Measurements from ENCODE around the gene STAB2. TPM values are rescaled to one million over a fixed set of nuclear protein-coding genes. Genes with fewer than 3 reads are reported as not detected.

STAB2 gene
- total RNA-seq, 1 experiment from 2014 or later = not detected

DNA sequence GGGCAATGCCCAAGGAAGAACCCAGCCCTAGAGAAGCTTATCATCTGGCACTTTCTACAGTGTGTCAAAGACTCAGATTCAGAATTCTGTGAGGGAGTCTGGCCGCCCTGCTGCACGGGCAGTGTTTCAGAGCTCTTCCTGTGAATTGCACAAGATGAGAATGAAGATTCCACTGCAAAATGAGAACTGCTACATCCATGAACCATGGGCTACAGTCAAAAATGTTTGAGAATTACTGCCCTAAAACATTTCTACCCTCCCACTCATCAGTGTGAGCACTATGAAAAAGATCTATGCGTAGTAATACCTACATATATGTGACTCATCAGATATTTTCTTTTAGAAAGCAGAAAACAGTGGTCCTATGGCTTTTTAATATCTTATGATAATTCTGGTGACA is 104.0 kb downstream of the STAB2 start:
- DNase-seq (ENCODE audit: low read depth) = no peak

DNA sequence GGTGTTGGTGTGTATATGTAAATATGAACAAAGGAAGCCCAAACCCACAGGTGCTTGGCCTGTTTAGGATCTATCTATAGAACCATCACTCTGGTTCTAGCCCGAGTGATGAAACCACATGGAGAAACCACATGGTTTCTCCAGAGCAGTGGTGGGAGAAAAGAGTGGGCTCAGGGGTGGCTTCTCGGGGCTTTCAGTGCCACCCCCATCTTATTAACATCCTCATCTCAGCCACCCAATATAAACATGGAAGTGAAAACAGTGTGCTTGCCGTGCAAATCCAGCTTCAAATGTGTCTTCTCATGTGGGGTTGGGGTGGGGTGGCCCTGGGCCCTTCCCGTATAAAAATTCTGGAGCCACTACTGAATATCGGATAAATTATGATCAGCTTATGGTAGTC is 109.0 kb downstream of the STAB2 start:
- DNase-seq (ENCODE audit: low read depth) = no peak

DNA sequence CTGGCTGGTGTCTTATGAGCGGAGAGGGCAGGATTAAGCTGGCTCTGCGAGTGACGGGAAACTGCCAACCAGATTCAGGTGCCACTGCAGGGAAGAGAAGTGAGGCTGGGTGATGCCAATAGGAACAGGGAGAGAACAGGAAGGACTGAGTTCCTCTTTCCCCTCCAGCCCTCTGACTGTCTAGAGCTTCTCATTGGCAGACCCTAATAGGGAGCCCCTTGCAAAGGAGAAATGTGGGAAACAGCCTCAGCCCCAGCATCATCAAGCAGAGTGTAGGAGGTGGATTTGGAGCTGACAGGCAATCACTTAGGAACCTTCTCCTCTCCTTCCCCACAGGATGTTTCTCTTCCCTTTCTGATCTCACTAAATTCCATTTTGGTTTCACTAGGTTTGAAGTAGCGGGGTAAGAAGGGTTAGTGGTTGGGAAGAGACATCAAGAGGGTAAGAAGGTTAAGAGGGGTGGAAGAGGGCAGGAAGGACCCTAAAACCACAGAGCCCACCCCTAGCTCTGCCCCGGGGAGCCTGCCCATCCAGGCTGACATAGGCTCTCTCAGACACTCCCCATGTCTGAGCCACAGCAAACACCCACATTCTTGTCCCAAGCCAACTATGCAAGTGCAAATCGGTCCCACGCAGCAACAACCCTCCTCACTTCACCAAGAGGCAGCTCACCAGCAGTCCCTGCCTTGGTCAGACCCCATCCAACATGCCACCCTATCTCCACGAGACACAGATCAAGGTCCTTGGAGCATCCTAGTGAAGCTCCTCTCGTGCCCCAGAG is 111.1 kb downstream of the STAB2 start:
- no peak for DNase-seq (ENCODE audit: low read depth)

DNA sequence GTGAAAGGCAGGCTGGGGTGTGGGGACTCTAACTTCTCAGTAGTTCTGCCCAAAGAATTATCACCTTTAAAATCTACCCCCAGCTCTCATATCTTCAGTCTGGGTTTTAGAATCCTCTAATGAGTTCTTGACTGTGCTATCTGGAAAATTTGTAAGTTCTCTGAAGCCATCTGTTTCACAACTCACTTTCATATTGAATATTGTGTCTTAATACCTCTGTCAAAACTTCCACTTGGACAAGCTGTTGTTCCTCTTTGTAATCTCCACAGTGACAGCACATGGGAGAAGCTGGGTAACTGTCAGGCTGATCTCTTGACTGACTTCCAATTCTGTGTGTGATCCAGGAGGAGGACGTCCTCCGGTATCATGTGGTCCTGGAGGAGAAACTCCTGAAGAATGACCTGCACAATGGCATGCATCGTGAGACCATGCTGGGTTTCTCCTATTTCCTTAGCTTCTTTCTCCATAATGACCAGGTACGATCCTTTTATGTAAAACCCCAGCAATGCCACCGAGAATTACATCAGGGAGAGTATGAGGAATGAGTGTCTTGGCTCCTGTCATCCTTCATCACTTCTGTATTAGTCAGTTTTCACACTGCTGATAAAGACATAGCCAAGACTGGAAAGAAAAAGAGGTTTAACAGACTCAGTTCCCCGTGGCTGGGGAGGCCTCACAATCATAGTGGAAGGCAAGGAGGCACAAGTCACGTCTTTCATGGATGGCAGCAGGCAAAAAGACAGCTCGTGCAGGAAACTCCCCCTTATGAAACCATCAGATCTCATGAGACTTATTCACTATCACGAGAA is 111.9 kb downstream of the STAB2 start:
- DNase-seq (ENCODE audit: low read depth) = no peak

DNA sequence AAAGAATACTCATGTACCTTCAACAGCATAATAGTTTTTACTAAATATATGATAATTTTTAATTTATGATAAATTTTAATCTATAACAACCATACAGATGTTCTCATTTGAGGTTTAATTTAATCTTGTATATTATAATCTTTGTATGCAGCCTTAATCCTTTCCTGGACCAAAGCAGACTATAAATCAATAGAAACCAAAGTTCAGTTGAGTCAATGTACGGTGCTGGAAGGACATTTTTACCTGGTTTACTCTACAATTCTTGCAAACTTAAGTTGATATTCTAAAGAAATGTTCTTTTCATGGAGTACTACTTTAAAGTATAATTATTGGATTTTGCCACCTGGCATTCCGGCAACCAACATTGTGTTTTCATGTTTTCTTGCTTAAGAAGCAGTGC is 118.0 kb downstream of the STAB2 start:
- DNase-seq (ENCODE audit: low read depth) = no peak

DNA sequence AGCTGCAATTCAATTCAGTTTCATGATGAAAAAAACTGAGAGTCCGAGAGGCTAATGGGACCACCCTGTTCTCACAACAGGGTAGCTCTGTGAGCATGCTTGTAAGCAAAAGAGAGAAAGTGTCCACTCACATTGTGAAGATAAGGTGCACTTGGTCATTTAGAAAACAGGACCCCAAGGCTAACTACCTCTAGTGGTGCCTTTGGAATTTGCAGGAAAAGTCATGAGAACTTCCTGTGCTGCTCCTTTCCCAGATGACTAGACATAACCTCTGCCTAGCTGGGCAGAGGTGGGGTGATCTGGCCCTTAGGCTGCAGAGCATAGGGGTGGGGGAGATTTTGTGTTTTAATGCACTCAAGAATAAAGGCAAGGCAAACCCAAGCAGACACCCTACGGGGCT is 118.9 kb downstream of the STAB2 start:
- DNase-seq (ENCODE audit: low read depth) = peak; percentile 1

DNA sequence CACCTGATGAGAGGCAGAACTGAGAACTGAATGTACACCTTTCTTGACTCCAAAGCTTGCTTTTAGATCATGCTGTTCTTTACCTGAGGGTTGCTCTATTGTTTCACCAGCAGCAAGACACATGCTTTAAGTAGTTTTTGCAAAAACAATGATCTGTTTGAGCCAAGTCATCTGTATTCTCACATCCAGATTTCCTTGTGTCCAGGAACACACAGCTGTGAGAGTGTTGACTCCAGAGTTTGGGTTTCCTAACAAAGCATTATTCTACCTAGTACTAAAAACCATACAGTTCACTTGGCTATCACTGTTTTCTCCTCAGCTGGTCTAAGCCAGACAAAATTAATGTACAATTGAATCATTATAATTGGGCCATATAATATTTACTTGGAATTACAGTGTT is 120.4 kb downstream of the STAB2 start:
- DNase-seq (ENCODE audit: low read depth) = no peak

DNA sequence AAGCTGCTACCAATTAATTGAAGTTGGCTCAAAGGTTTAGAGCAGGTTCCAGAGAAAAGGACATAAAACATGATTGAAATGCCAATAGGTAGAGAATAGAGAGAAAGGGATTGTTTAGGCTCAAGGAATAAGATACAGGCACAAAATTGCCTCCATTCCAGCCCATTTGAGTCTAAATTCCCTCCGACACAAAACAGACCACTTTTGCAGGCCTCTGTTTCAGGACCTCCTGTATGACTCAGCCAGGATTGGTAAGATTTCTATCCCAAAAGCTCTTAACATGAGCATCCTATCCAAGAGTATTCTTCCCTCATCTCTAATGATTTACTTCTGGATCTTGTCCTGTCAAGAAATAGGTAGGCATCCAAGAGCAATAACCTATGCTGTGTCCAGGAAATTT is 123.5 kb downstream of the STAB2 start:
- no peak for DNase-seq (ENCODE audit: low read depth)

DNA sequence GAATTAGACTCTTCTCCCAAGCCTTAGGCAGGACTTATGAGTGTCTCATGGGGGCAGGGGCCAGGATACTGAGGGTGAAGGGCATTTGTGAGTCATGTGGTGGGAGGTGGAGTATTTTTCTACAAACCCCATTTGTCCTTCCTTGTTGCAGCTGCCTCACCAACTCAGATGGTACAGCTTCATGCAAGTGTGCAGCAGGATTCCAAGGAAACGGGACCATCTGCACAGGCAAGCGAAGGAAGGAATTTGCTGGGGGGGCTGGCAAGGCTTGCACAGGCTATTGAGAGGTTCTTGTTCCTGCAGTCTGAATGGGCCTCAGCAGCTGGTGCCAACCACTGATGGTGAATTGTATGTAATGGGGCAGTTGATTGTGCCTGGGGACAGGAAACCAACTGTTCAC is 125.1 kb downstream of the STAB2 start:
- DNase-seq (ENCODE audit: low read depth) = peak; percentile 26

DNA sequence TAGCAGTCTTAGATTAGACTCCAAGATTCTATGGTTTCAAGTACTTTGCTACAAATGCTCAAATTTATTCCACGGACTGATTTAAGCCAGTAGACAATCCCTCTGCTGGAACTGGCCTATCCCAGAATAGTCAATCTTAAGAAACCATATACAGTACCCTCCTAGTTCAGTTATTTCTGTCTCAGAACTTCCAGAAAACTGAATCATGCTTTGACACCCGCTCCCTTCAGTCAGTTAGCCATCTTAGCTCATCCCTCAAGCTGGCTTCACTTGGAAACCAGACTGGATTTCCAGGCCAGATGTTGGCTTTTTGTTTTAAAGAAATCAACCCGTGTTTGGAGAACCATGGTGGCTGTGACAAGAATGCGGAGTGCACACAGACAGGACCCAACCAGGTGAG is 128.4 kb downstream of the STAB2 start:
- DNase-seq (ENCODE audit: low read depth) = peak; percentile 6

DNA sequence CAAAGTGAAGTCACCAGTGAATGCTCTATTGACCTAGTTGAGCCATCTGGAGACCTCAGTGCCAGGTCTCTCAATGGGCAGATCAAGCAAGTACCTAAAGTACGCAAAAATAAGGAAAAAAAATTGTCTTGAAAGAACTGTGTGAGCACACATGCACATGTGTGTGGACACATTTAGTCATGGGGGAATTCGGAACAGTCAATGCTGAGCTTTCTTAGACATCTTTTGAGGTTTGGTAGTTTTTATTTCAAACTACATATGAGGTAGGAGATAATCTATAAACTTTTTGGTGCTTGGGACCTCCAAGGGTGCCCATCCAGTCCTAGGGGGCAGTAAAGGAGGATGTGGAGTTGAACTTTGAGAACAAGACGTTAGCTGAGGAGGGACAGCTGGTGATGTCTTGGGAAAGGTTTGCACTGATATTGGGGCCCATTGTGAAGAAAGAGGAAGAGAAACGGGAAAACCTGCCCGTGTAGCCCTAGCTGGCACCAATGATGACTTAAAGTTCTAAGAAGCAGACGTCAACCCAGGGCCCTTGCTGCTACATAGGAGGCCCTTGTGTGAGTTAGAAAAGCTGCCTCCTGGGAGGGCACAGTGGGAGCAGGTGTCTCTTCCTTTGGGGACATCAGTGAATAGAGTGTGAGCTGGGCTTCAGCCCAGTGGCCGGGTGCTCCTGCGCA is 129.6 kb downstream of the STAB2 start:
- DNase-seq (ENCODE audit: low read depth) = no peak

DNA sequence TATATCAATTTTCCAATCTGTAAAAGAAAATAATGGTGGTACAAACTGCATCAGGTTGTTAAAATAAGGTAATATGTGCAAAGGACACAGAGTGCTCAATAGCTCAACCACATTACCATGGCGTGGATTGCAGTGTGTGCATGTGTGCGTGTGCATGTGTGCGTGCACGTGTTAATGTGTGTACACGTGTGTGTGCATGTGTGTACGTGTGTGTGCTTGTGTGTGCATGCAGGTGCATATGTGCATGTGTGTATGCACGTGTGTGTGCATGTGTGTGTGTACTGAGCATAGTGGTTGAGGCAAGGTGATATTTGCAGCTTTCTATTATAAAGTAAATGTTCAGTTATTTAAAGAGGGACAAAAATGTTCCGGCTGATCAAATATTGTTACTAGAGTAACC is 138.3 kb downstream of the STAB2 start:
- DNase-seq (ENCODE audit: low read depth) = no peak

DNA sequence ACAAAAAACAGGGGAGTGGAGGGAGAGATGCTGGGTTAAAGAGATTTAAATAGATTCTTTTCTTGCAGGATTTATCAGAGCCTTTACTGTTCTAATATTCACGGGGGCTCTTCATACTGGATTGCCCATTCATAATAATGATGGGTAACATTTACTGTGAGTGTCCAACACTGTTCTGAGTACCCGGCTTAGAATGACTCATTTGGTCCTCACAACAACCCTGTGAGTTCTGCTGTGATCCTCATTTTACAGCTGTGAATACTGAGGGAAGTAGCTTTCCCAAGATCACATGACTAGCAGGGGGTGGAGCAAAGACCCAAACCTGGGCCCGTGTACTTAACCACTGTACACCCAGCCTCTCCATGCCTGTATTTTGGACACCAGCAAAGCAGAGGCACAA is 140.6 kb downstream of the STAB2 start:
- no peak for DNase-seq (ENCODE audit: low read depth)

DNA sequence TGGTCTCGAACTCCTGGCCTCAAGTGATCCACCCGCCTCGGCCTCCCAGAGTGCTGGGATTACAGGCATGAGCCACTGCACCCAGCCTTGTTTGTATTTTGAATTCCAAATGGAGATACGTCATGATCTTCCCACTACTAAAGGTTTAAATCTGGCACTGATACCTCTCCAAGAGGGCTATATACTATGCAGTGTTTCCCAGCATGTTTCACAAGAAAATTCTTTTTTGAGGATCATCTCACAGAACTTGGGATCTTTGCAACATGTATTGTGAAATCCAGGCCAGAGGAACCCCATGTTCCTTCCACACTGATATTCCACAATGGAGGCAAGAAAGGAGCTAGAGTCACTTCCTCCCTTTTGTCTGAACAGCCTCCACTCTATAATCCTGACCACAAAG is 141.2 kb downstream of the STAB2 start:
- no peak for DNase-seq (ENCODE audit: low read depth)

DNA sequence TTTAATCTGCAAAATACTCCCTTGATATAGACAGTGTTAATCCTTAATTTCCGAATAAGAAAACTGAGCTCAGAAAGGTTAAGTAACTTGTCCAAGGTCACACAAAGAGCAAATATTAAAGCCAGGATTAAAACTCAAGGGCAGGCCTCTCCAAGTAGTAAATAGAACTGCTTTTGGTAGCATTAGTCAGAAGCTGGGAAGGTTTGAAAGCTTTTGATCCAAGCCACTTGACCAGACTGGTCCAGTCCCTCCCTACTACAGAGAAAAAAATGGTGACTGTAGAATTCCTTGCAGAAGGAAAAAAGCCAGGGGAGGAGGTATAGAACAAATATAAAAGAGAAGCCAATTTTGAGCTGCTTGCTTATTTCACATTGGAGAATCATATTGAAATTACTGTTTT is 142.4 kb downstream of the STAB2 start:
- no peak for DNase-seq (ENCODE audit: low read depth)

DNA sequence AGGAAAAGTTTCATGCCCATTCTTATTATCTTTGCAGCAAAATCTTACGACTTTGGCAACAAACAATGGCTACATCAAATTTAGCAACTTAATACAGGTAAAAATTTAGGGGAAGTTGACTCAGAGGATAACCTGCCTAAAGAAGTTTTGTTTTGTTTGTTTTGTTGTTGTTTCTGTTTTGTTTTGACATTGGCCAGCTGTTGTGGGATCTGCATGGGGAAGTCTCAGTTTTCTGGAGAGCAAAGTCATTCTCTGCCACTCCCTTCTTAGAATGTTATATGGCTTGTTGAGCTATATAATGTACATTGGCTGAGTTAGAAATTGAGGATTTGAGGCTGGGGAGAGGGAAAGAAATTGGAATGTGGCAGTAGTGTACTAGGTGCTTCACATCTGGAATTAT is 144.5 kb downstream of the STAB2 start:
- no peak for DNase-seq (ENCODE audit: low read depth)

DNA sequence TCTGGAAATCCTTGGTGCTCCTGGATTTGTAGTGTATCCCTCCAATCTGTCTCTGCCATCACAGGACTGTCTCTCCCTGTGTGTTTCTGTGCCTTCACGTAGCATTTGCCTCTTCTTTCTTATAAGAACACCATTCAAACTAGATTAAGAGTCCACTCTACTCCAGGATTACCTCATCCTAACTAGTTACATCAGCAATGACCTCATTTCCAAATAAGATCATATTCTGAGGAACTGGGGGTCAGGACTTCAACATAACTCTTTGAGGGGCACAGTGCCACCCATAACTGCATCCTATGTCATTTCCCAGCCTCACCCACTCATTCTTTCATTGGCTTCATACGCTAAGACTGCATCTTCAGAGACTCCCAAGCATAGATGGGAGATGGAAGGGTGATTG is 147.8 kb downstream of the STAB2 start:
- DNase-seq (ENCODE audit: low read depth) = no peak

DNA sequence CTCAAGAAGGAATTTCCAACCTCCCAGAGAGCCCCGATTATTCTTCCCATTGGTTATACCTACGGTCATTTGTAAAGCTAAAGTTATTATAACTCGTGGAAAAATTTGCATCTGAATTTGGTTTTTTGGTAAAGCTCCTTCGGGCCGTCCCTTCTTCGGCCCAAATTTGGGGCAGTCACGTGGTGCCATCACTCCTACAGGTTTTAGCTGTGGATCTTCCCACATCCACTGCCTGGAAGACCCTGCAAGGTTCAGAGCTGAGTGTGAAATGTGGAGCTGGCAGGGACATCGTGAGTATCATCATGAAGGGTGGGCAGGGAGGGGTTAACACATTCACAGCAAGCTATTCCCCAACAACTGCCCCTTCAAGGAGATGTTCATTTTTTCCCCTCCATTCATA is 148.2 kb downstream of the STAB2 start:
- DNase-seq (ENCODE audit: low read depth) = no peak

DNA sequence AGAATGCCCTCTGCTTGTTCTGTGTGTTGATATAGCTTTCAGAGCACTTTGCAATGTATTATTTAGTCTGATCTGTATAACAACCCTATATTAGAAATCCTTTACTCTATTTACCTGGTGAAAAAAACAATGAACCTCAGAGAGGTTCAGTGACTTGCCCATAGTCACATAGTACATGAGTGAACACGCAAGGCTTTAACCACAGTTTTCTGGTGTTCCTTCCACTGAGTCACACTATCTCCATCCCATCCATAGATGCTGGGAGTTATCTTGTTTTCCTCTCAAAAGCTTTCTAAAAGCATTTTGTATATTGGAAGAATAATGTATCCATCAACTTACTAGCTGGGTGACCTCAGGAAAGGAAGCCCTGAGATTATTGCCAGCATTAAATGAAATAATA is 149.5 kb downstream of the STAB2 start:
- no peak for DNase-seq (ENCODE audit: low read depth)

DNA sequence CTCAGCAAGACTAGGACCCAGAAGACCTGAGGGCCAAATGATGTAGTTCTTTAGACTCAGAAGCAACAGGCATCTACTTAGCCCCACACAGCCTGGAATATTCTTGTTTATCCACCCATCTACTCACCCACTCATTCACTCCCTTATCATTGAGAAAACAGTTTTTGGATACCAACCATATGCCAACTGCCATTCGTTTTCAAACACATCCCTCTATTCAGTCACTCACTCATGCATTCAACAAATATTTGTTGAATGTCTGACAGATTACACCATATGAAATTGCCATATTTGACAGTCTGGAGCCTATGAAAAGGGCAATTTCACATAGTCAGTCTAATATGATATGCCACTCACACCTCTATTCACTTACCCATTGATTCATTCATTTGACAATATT is 150.8 kb downstream of the STAB2 start:
- no peak for DNase-seq (ENCODE audit: low read depth)

DNA sequence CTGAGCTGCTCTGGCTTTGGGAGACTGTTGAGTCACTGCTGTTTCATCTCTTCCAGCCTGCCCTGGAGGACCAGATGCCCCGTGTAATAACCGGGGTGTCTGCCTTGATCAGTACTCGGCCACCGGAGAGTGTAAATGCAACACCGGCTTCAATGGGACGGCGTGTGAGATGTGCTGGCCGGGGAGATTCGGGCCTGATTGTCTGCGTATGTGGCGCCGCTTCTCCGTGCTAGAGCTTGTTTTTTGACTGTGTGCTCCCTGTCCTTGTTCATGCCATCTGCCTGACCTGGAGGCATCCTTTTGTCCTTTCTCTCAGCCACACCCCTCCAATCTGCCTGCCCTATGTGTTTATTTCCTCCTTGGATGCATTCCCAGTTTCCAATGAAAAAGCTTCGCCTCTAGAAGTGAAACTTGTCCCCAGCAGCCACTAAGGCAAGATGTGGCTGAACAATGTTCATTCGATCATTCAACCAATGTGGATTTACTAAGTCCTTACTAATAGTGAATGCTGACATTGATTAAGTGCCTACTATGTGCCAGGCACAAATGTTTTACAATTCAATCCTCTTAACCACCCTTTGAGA is 155.4 kb downstream of the STAB2 start:
- DNase-seq (ENCODE audit: low read depth) = no peak

DNA sequence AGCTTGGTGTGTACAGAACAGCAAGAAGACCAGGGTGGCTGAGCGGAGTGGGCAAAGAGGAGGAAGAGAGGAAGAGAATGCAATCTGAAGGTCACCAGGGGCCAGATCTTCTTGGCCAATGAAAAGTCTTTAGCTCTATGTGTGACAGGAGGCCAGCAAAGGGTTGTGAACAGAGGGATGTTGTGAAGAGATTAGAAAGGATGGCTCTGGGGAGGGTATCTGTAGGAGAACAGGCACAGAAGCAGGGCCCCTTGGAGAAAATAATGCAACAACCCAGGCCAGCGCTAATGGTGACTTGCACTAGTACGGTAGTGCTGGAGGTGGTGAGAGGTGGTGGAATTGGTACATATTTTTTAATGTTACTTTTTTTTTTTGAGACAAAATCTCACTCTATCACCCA is 156.7 kb downstream of the STAB2 start:
- DNase-seq (ENCODE audit: low read depth) = no peak

Measured in LHCN-M2 (cell line).